ENCODE measurements around the gene TXNDC2. TPM values are rescaled to one million over a fixed set of nuclear protein-coding genes. Genes with fewer than 3 reads are reported as not detected.
"Not testable (repeated sequence)": the region's sequence is repeated elsewhere in the genome, so short reads cannot be mapped to it uniquely, and the experiment has no call there.

TXNDC2 gene
- total RNA-seq, 1 experiment from 2014 or later, result 0.28 TPM

GRCh38 chr18:9856092-9856491 lies 29.7 kb upstream of the TXNDC2 start:
- Histone ChIP-seq H3K27ac (ENCODE audit: insufficient read length, low read depth, low read length) (no peak overlapping the region), H3K14ac (ENCODE audit: insufficient read depth, low read length) (no peak overlapping the region), H3K23me2 (ENCODE audit: insufficient read length, low read depth, low read length, poor library complexity, severe bottlenecking) (no peaks in the 10 kb centered on the region), H4K20me1 (ENCODE audit: control insufficient read depth, insufficient read depth, insufficient read length) (no peaks in the 10 kb centered on the region), H2BK5ac (ENCODE audit: insufficient read length, low read length) (no peak overlapping the region), H3K18ac (ENCODE audit: insufficient read length, low read depth, low read length) (no peak overlapping the region), H3K9ac (ENCODE audit: extremely low read depth, insufficient read length, low read length) (no peak overlapping the region), H3K79me2 (ENCODE audit: insufficient read depth, low read length) (no peaks in the 10 kb centered on the region), H3K9me3 (ENCODE audit: control insufficient read depth, low read depth, low read length) (no peaks in the 10 kb centered on the region), H2BK12ac (ENCODE audit: insufficient read length, low read depth, low read length) (no peak overlapping the region), H4K91ac (ENCODE audit: insufficient read length, low read depth, low read length) (no peak overlapping the region), H3K4me2 (ENCODE audit: insufficient read depth, insufficient read length, low read length) (no peak overlapping the region), H3K79me1 (ENCODE audit: insufficient read depth, low read depth, low read length, poor library complexity, severe bottlenecking) (no peaks in the 10 kb centered on the region), H4K5ac (ENCODE audit: insufficient read length, low read depth, low read length) (no peak overlapping the region), H3T11ph (ENCODE audit: low read length) (no peak overlapping the region), H2BK20ac (ENCODE audit: low read depth, low read length, poor library complexity, severe bottlenecking) (no peak overlapping the region), H2AFZ (ENCODE audit: low read length) (no peak overlapping the region), H2BK15ac (ENCODE audit: low read depth, low read length) (no peak overlapping the region), H3K23ac (ENCODE audit: insufficient read length, low read depth, low read length) (no peak overlapping the region), H4K8ac (replicated peaks; ENCODE audit: insufficient read length, low read depth, low read length) (no peak overlapping the region), H3K4ac (ENCODE audit: low read depth, low read length) (no peak overlapping the region), H2BK120ac (ENCODE audit: low read depth, low read length, poor library complexity, severe bottlenecking) (no peak overlapping the region), H3K4me1 (ENCODE audit: insufficient read depth, low read length) (no peaks in the 10 kb centered on the region), H2AK5ac (ENCODE audit: insufficient read length, low read length) (no peak overlapping the region), H3K56ac (ENCODE audit: insufficient read length, low read depth, low read length) (no peak overlapping the region), H3K27me3 (ENCODE audit: insufficient read depth, low read length) (no peaks in the 10 kb centered on the region)
- H3K4me3 Mint-ChIP-seq, result no peak overlapping the region
- H3K9me3 Mint-ChIP-seq, result peaks cover 4 to 5% of the 10 kb centered on the region in 2 experiments; a peak in 4 of 5 replicates
- TF ChIP-seq CTCF (conservative IDR thresholded peaks at IDR 0.05), result no peak
- H3K4me1 Mint-ChIP-seq, result peaks cover 0 to 6% of the 10 kb centered on the region in 2 experiments; a peak in 3 of 4 replicates
- WGBS (ENCODE audit: extremely low coverage, insufficient read length, low lambda C conversion rate), result no CpG with 5 or more reads among the region's 3 CpGs
- no peaks in the 10 kb centered on the region for H3K27me3 Mint-ChIP-seq (ENCODE audit: low read depth)
- DNase-seq, result no peak
- H3K36me3 Mint-ChIP-seq (ENCODE audit: insufficient read depth in 1 of 3, low read depth in 3 of 3), result peaks cover 2 to 6% (median 4%) of the 10 kb centered on the region in 3 experiments; a peak in 4 of 7 replicates
- no peak overlapping the region for H3K27ac Mint-ChIP-seq

- H3K56ac ChIP-seq (ENCODE audit: insufficient read length, low read depth, low read length); H3K23me2 ChIP-seq (ENCODE audit: insufficient read length, low read depth, low read length, poor library complexity, severe bottlenecking); H2BK12ac ChIP-seq (ENCODE audit: insufficient read length, low read depth, low read length); H4K5ac ChIP-seq (ENCODE audit: insufficient read length, low read depth, low read length); H3K14ac ChIP-seq (ENCODE audit: insufficient read depth, low read length); H3K9ac ChIP-seq (ENCODE audit: extremely low read depth, insufficient read length, low read length); H3K4me2 ChIP-seq (ENCODE audit: insufficient read depth, insufficient read length, low read length); H3K27me3 Mint-ChIP-seq (ENCODE audit: low read depth); H2AK5ac ChIP-seq (ENCODE audit: insufficient read length, low read length); H2BK15ac ChIP-seq (ENCODE audit: low read depth, low read length); DNase-seq; H4K8ac ChIP-seq (replicated peaks; ENCODE audit: insufficient read length, low read depth, low read length); H3K27ac Mint-ChIP-seq; H3K79me1 ChIP-seq (ENCODE audit: insufficient read depth, low read depth, low read length, poor library complexity, severe bottlenecking); H4K20me1 ChIP-seq (ENCODE audit: control insufficient read depth, insufficient read depth, insufficient read length); H3K9me3 Mint-ChIP-seq; H2AFZ ChIP-seq (ENCODE audit: low read length); H4K91ac ChIP-seq (ENCODE audit: insufficient read length, low read depth, low read length); H3K4me1 Mint-ChIP-seq; H2BK120ac ChIP-seq (ENCODE audit: low read depth, low read length, poor library complexity, severe bottlenecking); H3K79me2 ChIP-seq (ENCODE audit: insufficient read depth, low read length); H2BK5ac ChIP-seq (ENCODE audit: insufficient read length, low read length); H3K36me3 Mint-ChIP-seq (ENCODE audit: insufficient read depth in 1 of 3, low read depth in 3 of 3); H2BK20ac ChIP-seq (ENCODE audit: low read depth, low read length, poor library complexity, severe bottlenecking); H3K9me3 ChIP-seq (ENCODE audit: control insufficient read depth, low read depth, low read length); H3K18ac ChIP-seq (ENCODE audit: insufficient read length, low read depth, low read length); H3K27me3 ChIP-seq (ENCODE audit: insufficient read depth, low read length); H3K27ac ChIP-seq (ENCODE audit: insufficient read length, low read depth, low read length); H3K4me3 Mint-ChIP-seq; H3K23ac ChIP-seq (ENCODE audit: insufficient read length, low read depth, low read length); H3K4ac ChIP-seq (ENCODE audit: low read depth, low read length); H3K4me1 ChIP-seq (ENCODE audit: insufficient read depth, low read length); H3T11ph ChIP-seq (ENCODE audit: low read length): not testable (repeated sequence)
- WGBS (ENCODE audit: extremely low coverage, insufficient read length, low lambda C conversion rate), result no CpG with 5 or more reads among the region's 4 CpGs
Measured at GRCh38 chr18:9857479-9857998, 28.2 kb upstream of the TXNDC2 start.

All from H9 (cell line).